DND-41 (cell line): ENCODE data around the gene TIPIN.

Experiments used
- ATAC-seq: fragments of 200-7000 bp; cut with Tn5 transposase; 3 replicates; pipeline ENCODE4 v1.9.1; 2021; ENCODE audit warnings: low read depth; ENCODE audit not compliant: insufficient read depth
- DNase-seq: peaks from one replicate; pipeline ENCODE4 v3.0.0-alpha.2; 2020
- H2AFZ ChIP-seq: 2 replicates; pipeline ENCODE4 v1.6.0; 2012; ENCODE audit warnings: low read depth, low read length
- H3K27ac ChIP-seq: 2 replicates; pipeline ENCODE4 v1.5.1; 2012; ENCODE audit warnings: low read length, inconsistent platforms
- H3K27me3 ChIP-seq: fragments of 200-600 bp; sonication (generic); 2 replicates; pipeline ENCODE4 v1.6.0; 2012; ENCODE audit warnings: low read length, mild to moderate bottlenecking, inconsistent platforms; ENCODE audit not compliant: insufficient read depth, poor library complexity
- H3K36me3 ChIP-seq: 2 replicates; pipeline ENCODE4 v1.5.1; 2012; ENCODE audit warnings: low read length, inconsistent platforms; ENCODE audit not compliant: insufficient read depth
- H3K4me1 ChIP-seq: 2 replicates; pipeline ENCODE4 v1.5.1; 2012; ENCODE audit warnings: mild to moderate bottlenecking, low read length; ENCODE audit not compliant: insufficient read depth
- H3K4me2 ChIP-seq: 2 replicates; pipeline ENCODE4 v1.6.0; 2012; ENCODE audit warnings: mild to moderate bottlenecking, moderate library complexity, low read length, inconsistent platforms; ENCODE audit not compliant: insufficient read depth
- H3K4me3 ChIP-seq, 2 experiments: fragments of 200-600 bp in 1 of 2; shearing (Covaris generic) in 1 of 2; 2 replicates each; pipeline ENCODE4 v1.5.1; 2012 to 2016; ENCODE audit warnings: inconsistent platforms in 2 of 2, low read length in 2 of 2, mild to moderate bottlenecking in 2 of 2, low read depth in 1 of 2, moderate library complexity in 1 of 2
- H3K79me2 ChIP-seq: 2 replicates; pipeline ENCODE4 v1.6.0; 2012; ENCODE audit warnings: low read length, inconsistent platforms; ENCODE audit not compliant: insufficient read depth
- H3K9ac ChIP-seq: 2 replicates; pipeline ENCODE4 v1.6.0; 2012; ENCODE audit warnings: low read depth, mild to moderate bottlenecking, inconsistent platforms, low read length, moderate library complexity
- H3K9me3 ChIP-seq: 2 replicates; pipeline ENCODE4 v1.5.1; 2012; ENCODE audit warnings: low read length, moderate library complexity, mild to moderate bottlenecking, inconsistent platforms; ENCODE audit not compliant: insufficient read depth, severe bottlenecking
- H4K20me1 ChIP-seq: 2 replicates; pipeline ENCODE4 v1.6.0; 2012; ENCODE audit warnings: low read length; ENCODE audit not compliant: insufficient read depth
- CTCF ChIP-seq: IDR thresholded peaks from 2 replicates; pipeline ENCODE4 v1.5.1; 2012; ENCODE audit warnings: borderline replicate concordance, low read length, moderate library complexity, mild to moderate bottlenecking; ENCODE audit not compliant: poor library complexity, severe bottlenecking; ENCODE audit errors: extremely low read depth
- EZH2 ChIP-seq: IDR thresholded peaks from 3 replicates; pipeline ENCODE4 v1.6.1; 2012; ENCODE audit warnings: borderline replicate concordance, low read depth, mild to moderate bottlenecking, moderate library complexity, low read length, inconsistent platforms; ENCODE audit not compliant: severe bottlenecking

The TIPIN gene

GRCh38 chr15:66404532-66404931, 48.0 kb upstream of the TIPIN start:
- peak overlapping the region; percentile 56 for H3K4me2 ChIP-seq
- TF ChIP-seq EZH2 (no peak), CTCF (peak; percentile 11)
- DNase-seq: peak; percentile 48
- H4K20me1 ChIP-seq: peaks cover 49% of the 10 kb centered on the region
- peak; percentile 38 for ATAC-seq
- no peaks in the 10 kb centered on the region for H3K9me3 ChIP-seq
- H3K27ac ChIP-seq: peak overlapping the region; percentile 64
- no peaks in the 10 kb centered on the region for H3K27me3 ChIP-seq
- H2AFZ ChIP-seq: no peak overlapping the region
- H3K9ac ChIP-seq: peak overlapping the region; percentile 29; the same call in 1 of the 2 replicates
- peak overlapping the region in 1 of 2 experiments; percentile 24; a peak in 1 of 4 replicates for H3K4me3 ChIP-seq
- H3K36me3 ChIP-seq: no peaks in the 10 kb centered on the region
- H3K79me2 ChIP-seq: peaks cover 100% of the 10 kb centered on the region
- peaks cover 100% of the 10 kb centered on the region for H3K4me1 ChIP-seq

- Histone ChIP-seq H2AFZ (no peak overlapping the region), H3K4me1 (peaks cover 100% of the 10 kb centered on the region), H3K27ac (peak overlapping the region; percentile 64), H3K27me3 (no peaks in the 10 kb centered on the region), H3K4me2 (peak overlapping the region; percentile 56; the same call in 1 of the 2 replicates), H3K9ac (peak overlapping the region; percentile 29; the same call in 1 of the 2 replicates), H3K9me3 (no peaks in the 10 kb centered on the region), H3K4me3 (0 out of 4 replicates have a peak overlapping the region, but pooled peaks of 1 of the 2 experiments have one; percentile 24), H4K20me1 (peaks cover 47% of the 10 kb centered on the region), H3K36me3 (0 out of 2 replicates have a peak, but pooled peaks cover 3% of the 10 kb centered on the region), H3K79me2 (peaks cover 100% of the 10 kb centered on the region)
- DNase-seq (peak; percentile 24), ATAC-seq (no peak)
- TF ChIP-seq CTCF (no peak), EZH2 (no peak)
These were observed 47.6 kb upstream of the TIPIN start for GRCh38 chr15:66404122-66404521.

- Histone ChIP-seq H3K79me2 (peaks cover 100% of the 10 kb centered on the region), H3K4me2 (no peak overlapping the region), H2AFZ (no peak overlapping the region), H3K27ac (peak overlapping the region; percentile 56; the same call in 1 of the 2 replicates), H3K27me3 (no peaks in the 10 kb centered on the region), H3K36me3 (0 out of 2 replicates have a peak, but pooled peaks cover 3% of the 10 kb centered on the region), H3K9me3 (no peaks in the 10 kb centered on the region), H3K9ac (no peak overlapping the region), H4K20me1 (peaks cover 42% of the 10 kb centered on the region; the same call in 1 of the 2 replicates), H3K4me1 (peaks cover 95% of the 10 kb centered on the region), H3K4me3 (no peak overlapping the region)
- DNase-seq: no peak
- no peak for TF ChIP-seq CTCF
- TF ChIP-seq EZH2: no peak
- no peak for ATAC-seq
These were observed 46.8 kb upstream of the TIPIN start for GRCh38 chr15:66403323-66403722.
